HUES64 (cell line): ENCODE results near the gene UBE2Q2.

Experiments used
- H3K27ac ChIP-seq: 2 replicates; pipeline ENCODE4 v1.7.0; 2013; ENCODE audit warnings: low read depth, low read length, inconsistent platforms
- H3K27me3 ChIP-seq: 2 replicates; pipeline ENCODE4 v1.6.1; 2013; ENCODE audit warnings: mild to moderate bottlenecking, low read length; ENCODE audit not compliant: insufficient read depth
- H3K36me3 ChIP-seq: 2 replicates; pipeline ENCODE4 v1.6.1; 2013; ENCODE audit warnings: mild to moderate bottlenecking, low read length; ENCODE audit not compliant: insufficient read depth
- H3K4me1 ChIP-seq: 2 replicates; pipeline ENCODE4 v1.6.1; 2013; ENCODE audit warnings: mild to moderate bottlenecking, low read length, moderate library complexity; ENCODE audit not compliant: insufficient read depth
- H3K4me3 ChIP-seq: 2 replicates; pipeline ENCODE4 v1.5.1; 2013; ENCODE audit warnings: mild to moderate bottlenecking, low read length, moderate library complexity
- H3K9ac ChIP-seq: 2 replicates; pipeline ENCODE4 v1.6.1; 2013; ENCODE audit warnings: mild to moderate bottlenecking, low read depth, low read length
- H3K9me3 ChIP-seq: 2 replicates; pipeline ENCODE4 v1.6.1; 2013; ENCODE audit warnings: low read depth, low read length; ENCODE audit not compliant: insufficient read depth
- WGBS: fragments of 150-250, 120-280 bp; methylation state at CpG from one replicate; pipeline ENCODE4 v1.1.7; 2013; ENCODE audit warnings: missing lambda C conversion rate; 5-methylcytosine and 5-hydroxymethylcytosine counted together

The UBE2Q2 gene

GRCh38 chr15:75928680-75929608, 85.7 kb downstream of the UBE2Q2 start:
- Histone ChIP-seq H3K27me3 (no peaks in the 10 kb centered on the region), H3K4me1 (peaks cover 22% of the 10 kb centered on the region), H3K36me3 (peaks cover 56% of the 10 kb centered on the region), H3K9me3 (no peaks in the 10 kb centered on the region), H3K4me3 (no peak overlapping the region), H3K27ac (no peak overlapping the region), H3K9ac (no peak overlapping the region)
- WGBS = 81% methylated on average over 8 of the region's 9 CpGs

- Histone ChIP-seq H3K36me3 (peaks cover 60% of the 10 kb centered on the region), H3K9ac (no peak overlapping the region), H3K27ac (no peak overlapping the region), H3K9me3 (peaks cover 3% of the 10 kb centered on the region; the same call in 1 of the 2 replicates), H3K27me3 (no peaks in the 10 kb centered on the region), H3K4me3 (no peak overlapping the region), H3K4me1 (peaks cover 18% of the 10 kb centered on the region)
- whole genome bisulfite sequencing = 81% methylated on average over 5 of the region's 5 CpGs
These were observed 86.7 kb downstream of the UBE2Q2 start for GRCh38 chr15:75929799-75930565.

- Histone ChIP-seq H3K36me3 (peaks cover 67% of the 10 kb centered on the region), H3K4me3 (no peak overlapping the region), H3K27me3 (no peaks in the 10 kb centered on the region), H3K9me3 (peaks cover 4% of the 10 kb centered on the region; the same call in 1 of the 2 replicates), H3K4me1 (peaks cover 13% of the 10 kb centered on the region), H3K9ac (no peak overlapping the region), H3K27ac (no peak overlapping the region)
- WGBS = 94% methylated on average over 1 of the region's 2 CpGs
These were observed 87.6 kb downstream of the UBE2Q2 start for GRCh38 chr15:75930866-75931265.

GRCh38 chr15:75942464-75942863, 99.2 kb downstream of the UBE2Q2 start:
- WGBS = 92% methylated on average over 3 of the region's 3 CpGs
- H3K27me3 ChIP-seq = no peaks in the 10 kb centered on the region
- H3K4me1 ChIP-seq = no peaks in the 10 kb centered on the region
- no peak overlapping the region for H3K4me3 ChIP-seq
- H3K9me3 ChIP-seq = peaks cover 32% of the 10 kb centered on the region
- no peak overlapping the region for H3K27ac ChIP-seq
- peaks cover 22% of the 10 kb centered on the region for H3K36me3 ChIP-seq
- H3K9ac ChIP-seq = no peak overlapping the region

GRCh38 chr15:75943246-75943645, 100.0 kb downstream of the UBE2Q2 start:
- Histone ChIP-seq H3K4me3 (no peak overlapping the region), H3K27ac (no peak overlapping the region), H3K27me3 (no peaks in the 10 kb centered on the region), H3K9ac (no peak overlapping the region), H3K9me3 (peaks cover 24% of the 10 kb centered on the region), H3K4me1 (no peaks in the 10 kb centered on the region), H3K36me3 (peaks cover 14% of the 10 kb centered on the region)
- 89% methylated on average over 5 of the region's 5 CpGs for WGBS

- Histone ChIP-seq H3K9ac (no peak overlapping the region), H3K36me3 (peaks cover 9% of the 10 kb centered on the region; the same call in 1 of the 2 replicates), H3K27me3 (no peaks in the 10 kb centered on the region), H3K4me1 (no peaks in the 10 kb centered on the region), H3K9me3 (peaks cover 20% of the 10 kb centered on the region), H3K4me3 (no peak overlapping the region), H3K27ac (no peak overlapping the region)
- WGBS = 25% methylated on average over 1 of the region's 1 CpG
These were observed 100.5 kb downstream of the UBE2Q2 start for GRCh38 chr15:75943713-75944215.

- Histone ChIP-seq H3K9ac (no peak overlapping the region), H3K36me3 (no peaks in the 10 kb centered on the region), H3K27ac (no peak overlapping the region), H3K9me3 (no peaks in the 10 kb centered on the region), H3K4me1 (no peaks in the 10 kb centered on the region), H3K4me3 (no peak overlapping the region), H3K27me3 (no peaks in the 10 kb centered on the region)
- WGBS = 93% methylated on average over 4 of the region's 4 CpGs
These were observed 102.7 kb downstream of the UBE2Q2 start for GRCh38 chr15:75945953-75946352.

GRCh38 chr15:75947092-75947491, 103.8 kb downstream of the UBE2Q2 start:
- no peak overlapping the region for H3K9ac ChIP-seq
- H3K9me3 ChIP-seq = no peaks in the 10 kb centered on the region
- H3K4me1 ChIP-seq = no peaks in the 10 kb centered on the region
- no peaks in the 10 kb centered on the region for H3K27me3 ChIP-seq
- 86% methylated on average over 1 of the region's 1 CpG for WGBS
- H3K4me3 ChIP-seq = no peak overlapping the region
- H3K36me3 ChIP-seq = no peaks in the 10 kb centered on the region
- H3K27ac ChIP-seq = no peak overlapping the region

- Histone ChIP-seq H3K36me3 (no peaks in the 10 kb centered on the region), H3K9me3 (no peaks in the 10 kb centered on the region), H3K4me1 (no peaks in the 10 kb centered on the region), H3K9ac (no peak overlapping the region), H3K27ac (no peak overlapping the region), H3K27me3 (no peaks in the 10 kb centered on the region), H3K4me3 (no peak overlapping the region)
- 83% methylated on average over 8 of the region's 8 CpGs for WGBS
These were observed 105.6 kb downstream of the UBE2Q2 start for GRCh38 chr15:75948761-75949296.
